SK-N-SH treated with all-trans-retinoic acid at 6 μM for 48 hours (cell line): ENCODE data around the gene HERC4.

Experiments
- PATZ1 ChIP-seq: fragments of 250-450 bp; sonication (Bioruptor Pico); IDR thresholded peaks from 2 replicates; pipeline ENCODE4 v1.8.0; 2020; ENCODE audit warnings: mild to moderate bottlenecking, moderate library complexity, borderline replicate concordance
- POU6F1 ChIP-seq: fragments of 250-450 bp; sonication (Bioruptor Pico); IDR thresholded peaks from 2 replicates; pipeline ENCODE4 v1.8.0; 2021; ENCODE audit warnings: low read depth, mild to moderate bottlenecking, moderate library complexity, borderline replicate concordance
- RARB ChIP-seq: fragments of 250-450 bp; sonication (Bioruptor Pico); IDR thresholded peaks from 2 replicates; pipeline ENCODE4 v1.8.0; 2021; ENCODE audit warnings: mild to moderate bottlenecking, moderate library complexity
- TSHZ2 ChIP-seq: fragments of 250-450 bp; sonication (Bioruptor Pico); IDR thresholded peaks from 2 replicates; pipeline ENCODE4 v1.5.0; 2020; ENCODE audit warnings: mild to moderate bottlenecking, moderate library complexity

GRCh38 chr10:68110027-68110426, 34.9 kb upstream of the HERC4 start:
- TF ChIP-seq PATZ1 (CRISPR knock-in tag) (no peak), RARB (CRISPR knock-in tag) (no peak), TSHZ2 (CRISPR knock-in tag) (no peak), POU6F1 (CRISPR knock-in tag) (no peak)
